ENCODE measurements around the gene SPTLC1.
"Not testable (repeated sequence)": the region's sequence is repeated elsewhere in the genome, so short reads cannot be mapped to it uniquely, and the experiment has no call there.

GRCh38 chr9:92138960-92139540 lies 23.8 kb upstream of the SPTLC1 start:
- not testable (repeated sequence) for TF ChIP-seq CTCF (IDR thresholded peaks at IDR 0.05); EZH2 (IDR thresholded peaks at IDR 0.05; ENCODE audit: borderline replicate concordance, insufficient read depth, low read depth, low read length, poor library complexity, severe bottlenecking)
